HG03575 (cell line): ENCODE results near the gene NTSR1.

Experiments
- ATAC-seq: cut with Tn5 transposase; IDR thresholded peaks from one replicate; pipeline ENCODE4 v1.9.1; 2021; ENCODE audit not compliant: unreplicated experiment, insufficient number of reproducible peaks, low FRiP score; ENCODE audit errors: extremely low read depth

The NTSR1 gene

DNA sequence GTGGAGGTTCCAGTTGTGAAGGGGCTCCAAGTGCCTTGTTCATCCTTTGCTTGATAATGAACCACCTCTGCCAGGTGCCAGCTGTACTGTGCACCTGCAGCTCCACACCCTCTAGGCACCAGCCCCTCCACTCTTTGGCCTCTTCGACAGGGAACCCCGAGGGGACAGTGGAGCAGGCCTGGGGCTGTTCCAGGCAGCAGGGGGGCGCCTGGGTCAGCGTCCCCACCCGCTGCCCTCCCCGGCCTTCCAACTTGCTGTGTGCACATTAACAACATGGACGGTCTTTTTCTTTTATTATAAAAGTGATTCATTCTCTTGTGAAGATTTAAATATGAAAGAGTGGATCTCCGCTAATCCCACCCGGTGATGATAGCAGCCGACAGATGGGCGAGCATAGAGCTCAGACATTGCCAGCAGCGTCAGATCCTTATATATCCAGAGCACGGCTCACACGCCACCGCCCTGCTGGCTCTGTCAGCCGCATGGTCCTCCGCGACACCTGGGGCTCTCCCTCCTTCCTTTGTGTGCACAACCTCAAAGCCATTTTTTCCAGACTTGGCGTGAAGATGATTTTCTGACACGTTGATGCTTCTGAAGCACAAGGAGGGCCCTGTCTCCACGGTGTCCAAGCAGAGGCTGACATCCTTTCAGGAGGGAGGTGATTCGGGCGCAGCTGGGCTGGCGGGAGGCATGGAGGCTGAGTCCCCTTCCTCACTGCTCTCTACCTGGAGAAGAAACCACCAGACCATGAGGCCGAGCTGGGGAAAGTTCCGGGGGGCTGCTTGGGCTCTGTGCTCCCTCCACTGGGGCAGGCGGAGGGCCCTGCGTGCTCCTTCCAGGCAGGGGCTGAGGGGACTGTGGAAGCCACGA, 65.4 kb downstream of the NTSR1 start:
- no peak for ATAC-seq

DNA sequence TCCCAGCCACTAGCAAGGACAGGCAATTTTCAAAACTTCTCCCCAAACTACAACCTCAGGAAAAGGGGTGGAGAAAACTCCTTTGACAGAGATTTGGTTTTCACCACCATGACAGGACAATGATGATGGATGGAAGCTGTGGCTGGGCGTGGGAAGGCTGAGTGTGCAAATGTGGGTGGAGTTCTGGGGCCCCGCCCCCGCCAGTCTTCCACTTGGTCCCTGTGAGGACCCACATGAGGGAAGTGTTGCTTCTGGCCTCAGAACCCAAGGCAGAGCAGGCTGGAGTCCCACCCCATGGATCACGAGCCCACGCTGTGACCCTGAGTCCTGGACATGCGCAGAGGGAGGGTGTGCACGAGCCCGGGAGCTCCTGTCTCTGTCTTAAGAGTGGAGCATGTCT, 66.1 kb downstream of the NTSR1 start:
- ATAC-seq, result no peak

GRCh38 chr20:62775206-62775605, 66.6 kb downstream of the NTSR1 start:
- ATAC-seq, result no peak

- no peak for ATAC-seq
Measured at GRCh38 chr20:62776035-62776691, 67.5 kb downstream of the NTSR1 start.

DNA sequence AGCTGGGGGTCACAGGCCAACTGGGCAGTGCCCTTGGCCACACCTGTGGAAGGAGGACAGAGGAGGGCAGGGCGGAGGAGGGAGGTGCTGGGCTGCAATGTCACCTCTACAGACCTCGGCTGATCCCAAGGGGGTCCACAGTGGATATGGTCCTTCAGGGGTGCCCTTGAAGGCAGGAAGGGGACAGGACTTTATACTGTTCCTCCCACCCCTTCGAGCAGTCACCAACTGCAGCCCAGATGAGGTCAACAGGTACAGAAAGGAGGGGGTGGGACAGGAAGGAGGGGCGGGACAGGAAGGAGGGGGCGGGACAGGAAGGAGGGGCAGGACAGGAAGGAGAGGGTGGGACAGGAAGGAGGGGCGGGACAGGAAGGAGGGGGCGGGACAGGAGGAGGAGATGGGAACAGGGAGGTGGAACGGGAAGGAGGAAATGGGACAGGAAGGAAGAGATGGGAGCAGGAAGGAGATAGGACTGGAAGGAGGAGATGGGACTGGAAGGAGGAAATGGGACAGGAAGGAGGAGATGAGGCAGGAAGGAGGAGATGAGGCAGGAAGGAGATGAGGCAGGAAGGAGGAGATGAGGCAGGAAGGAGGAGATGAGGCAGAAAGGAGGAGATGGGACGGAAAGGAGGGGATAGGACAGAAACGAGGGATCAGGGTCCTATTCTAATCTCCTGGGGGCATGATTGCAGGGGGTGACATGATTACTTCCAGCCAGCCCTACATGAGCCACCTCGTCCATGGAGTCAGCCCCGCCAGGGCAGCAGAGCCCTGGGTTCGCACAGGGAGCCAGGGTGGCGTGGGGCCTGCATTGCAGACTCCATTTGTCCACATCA, 68.3 kb downstream of the NTSR1 start:
- no peak for ATAC-seq

GRCh38 chr20:62777528-62777830, 68.8 kb downstream of the NTSR1 start:
- no peak for ATAC-seq

DNA sequence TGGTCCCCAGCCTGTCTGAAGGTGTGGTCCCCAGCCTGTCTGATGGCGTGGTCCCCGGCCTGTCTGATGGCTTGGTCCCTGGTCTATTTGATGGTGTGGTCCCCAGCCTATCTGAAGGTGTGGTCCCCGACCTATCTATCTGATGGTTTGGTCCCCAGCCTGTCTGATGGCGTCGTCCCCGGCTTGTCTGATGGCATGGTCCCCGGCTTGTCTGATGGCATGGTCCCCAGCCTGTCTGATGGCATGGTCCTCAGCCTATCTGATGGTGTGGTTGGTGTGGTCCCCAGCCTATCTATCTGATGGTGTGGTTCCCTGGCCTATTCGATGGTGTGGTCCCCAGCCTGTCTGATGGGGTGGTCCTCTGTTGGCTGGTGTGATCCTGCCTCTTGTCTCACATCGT, 69.4 kb downstream of the NTSR1 start:
- ATAC-seq, result no peak

DNA sequence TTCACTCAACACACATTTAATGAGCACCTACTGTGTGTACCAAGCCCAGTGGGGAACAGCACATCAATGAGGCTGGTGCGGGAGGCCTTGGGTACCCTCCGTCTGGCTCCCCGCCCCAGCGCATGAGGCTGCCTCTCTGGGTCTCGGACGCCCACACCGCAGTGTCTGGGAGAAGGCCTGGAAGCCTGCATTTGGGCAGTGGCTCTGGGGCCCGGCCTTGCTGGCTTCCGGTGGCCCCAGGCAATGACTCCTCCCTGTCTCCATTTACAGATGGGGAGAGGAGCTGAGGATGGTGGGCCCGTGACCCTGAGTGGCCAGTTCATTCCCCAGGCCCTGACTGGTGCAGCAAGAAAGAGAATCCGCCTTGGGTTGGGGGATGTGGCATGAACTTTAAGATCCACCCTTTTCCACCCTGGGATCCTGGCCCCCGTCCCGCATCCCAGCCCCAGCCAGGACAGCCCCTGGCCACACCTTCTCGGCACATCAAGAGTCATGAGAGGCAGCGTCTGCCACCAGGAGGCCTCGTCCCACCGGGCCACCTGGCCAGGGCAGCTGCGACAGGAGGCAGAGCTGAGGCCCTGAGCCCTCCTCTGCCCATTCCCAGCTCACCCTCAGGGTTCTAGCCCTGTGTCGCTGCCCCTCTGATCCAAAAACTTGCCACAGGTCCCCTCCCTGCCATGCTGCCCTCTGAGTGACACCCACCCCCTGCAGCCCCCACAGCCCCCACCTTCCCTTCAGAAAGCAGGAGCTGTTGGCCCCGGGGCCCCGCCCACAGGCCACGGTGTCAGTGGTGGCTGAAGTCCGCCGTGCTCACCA, 70.2 kb downstream of the NTSR1 start:
- ATAC-seq, result no peak

DNA sequence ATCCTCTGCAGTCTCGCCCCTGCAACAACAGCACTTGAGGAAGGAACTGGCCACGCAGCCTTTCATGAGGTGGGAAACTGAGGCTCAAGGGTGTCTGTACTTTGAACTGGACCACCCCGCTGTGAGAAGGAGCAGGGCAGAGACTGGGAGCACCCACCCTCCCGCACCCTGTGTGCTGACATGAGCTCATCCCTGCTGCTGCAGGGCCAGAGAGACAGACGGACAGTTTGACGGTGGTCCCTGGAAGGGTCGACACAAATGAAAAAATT, 70.7 kb downstream of the NTSR1 start:
- ATAC-seq, result no peak

DNA sequence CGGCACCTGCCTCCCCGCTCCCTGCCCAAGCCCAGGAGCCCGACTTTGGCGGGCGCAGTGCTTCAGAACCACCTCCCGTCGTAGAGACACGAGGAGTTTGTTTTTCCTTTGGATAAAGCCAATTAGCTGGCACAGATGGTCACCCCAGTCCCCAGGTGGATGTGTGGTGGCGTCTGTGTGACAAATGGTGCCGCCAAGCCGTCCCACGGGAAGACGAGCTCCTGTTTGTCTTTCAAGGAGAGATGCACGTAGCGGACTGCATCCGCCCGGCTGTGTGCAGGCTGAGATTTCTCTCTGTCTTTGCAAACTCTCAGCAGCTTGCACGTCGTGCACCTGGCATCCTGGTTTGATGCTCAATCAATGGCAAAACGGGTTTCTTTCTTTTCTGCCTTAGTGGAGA, 71.6 kb downstream of the NTSR1 start:
- no peak for ATAC-seq

DNA sequence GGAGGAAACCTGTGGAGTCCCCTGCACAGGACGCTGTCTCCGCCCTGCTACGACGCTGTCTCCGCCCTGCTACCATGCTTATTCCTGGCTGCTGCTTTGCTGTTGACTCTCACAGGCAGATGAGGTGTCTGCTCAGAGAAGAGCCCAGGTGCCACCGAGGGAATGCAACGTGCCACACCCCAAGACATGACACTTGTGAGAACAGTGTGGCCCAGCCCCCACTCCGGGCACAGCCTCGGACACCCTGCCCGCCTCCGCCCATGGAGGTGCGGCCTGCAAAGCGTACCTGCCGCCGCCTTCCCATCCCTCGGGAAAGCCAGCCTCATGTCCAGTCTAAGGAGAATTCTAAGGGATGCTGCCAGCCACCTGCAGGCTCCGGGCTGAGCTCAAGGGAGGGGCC, 72.1 kb downstream of the NTSR1 start:
- no peak for ATAC-seq

- no peak for ATAC-seq
Measured at GRCh38 chr20:62782149-62782892, 73.7 kb downstream of the NTSR1 start.

- no peak for ATAC-seq
Measured at GRCh38 chr20:62782893-62783278, 74.2 kb downstream of the NTSR1 start.

DNA sequence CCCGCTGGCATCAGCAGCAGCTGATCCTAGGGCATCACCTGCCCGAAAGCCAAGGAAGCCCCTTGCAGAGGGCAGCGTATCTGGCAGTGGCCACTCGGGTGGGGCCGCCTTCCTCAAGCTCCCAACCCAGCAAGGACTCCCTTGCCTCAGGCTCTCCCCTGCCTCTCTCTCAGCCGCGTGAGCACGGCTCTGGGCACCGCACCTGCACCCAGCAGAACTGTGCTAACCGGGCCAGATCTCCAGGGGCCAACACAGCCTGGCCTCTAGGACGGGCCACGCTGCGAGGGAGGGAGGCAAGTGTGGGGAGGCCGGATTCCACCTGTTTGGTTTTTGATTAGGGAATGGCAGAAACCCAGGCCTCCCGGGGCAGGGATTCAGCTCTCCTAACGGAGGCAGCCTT, 75.9 kb downstream of the NTSR1 start:
- ATAC-seq, result no peak

GRCh38 chr20:62785393-62785792, 76.8 kb downstream of the NTSR1 start:
- ATAC-seq, result no peak

GRCh38 chr20:62786157-62786556, 77.5 kb downstream of the NTSR1 start:
- ATAC-seq, result no peak

DNA sequence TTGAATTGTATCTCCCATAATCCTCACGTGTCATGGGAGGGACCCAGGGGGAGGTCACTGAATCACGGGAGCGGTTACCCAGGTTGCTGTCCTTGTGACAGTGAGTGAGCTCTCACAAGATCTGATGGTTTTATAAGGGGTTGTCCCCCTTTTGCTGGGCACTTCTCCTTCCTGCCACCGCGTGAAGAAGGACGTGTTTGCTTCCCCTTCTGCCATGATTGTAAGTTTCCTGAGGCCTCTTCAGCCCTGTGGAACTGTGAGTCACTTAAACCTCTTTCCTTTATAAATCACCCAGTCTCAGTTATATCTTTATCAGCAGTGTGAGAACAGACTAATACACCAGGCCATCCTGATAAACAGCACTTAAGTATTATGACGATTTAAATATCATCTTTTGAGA, 78.7 kb downstream of the NTSR1 start:
- no peak for ATAC-seq

DNA sequence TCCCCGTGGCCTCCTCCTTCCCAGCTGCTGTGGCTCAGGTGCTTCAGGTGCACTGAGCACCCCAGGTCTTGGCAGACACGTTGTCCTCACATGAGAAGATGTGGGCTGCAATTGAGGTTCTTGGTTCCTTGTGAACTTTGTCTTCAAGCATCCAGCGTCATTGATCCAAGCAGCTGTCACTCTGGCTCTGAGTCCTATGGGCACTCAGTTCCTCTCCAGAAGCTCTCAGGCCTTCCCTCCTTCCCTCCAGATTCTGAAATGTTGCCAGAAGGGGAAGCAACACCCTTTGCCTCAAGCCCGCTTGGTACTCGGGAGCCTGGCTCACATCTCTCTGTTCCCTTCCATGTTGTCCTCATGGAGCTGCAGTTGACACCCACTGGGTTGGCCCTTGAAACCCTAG, 79.2 kb downstream of the NTSR1 start:
- no peak for ATAC-seq

DNA sequence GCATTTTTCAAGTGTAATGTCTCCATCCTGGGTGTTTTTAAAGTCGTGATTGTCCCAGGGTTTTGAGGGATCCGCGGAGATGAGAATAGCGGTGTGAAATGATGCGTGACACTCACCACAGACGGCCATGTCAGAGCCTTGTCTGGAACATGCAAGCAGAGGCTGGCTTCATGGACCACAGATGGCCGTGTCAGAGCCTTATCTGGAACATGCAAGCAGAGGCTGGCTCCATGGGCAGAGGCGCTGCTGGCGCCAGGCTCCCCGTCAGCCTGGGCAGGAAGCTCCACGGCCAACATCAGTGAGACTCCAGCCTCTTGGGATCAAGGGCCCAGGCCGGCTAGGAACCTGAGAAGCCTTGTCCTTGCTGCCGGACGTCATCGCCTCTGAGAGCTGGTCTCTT, 80.0 kb downstream of the NTSR1 start:
- no peak for ATAC-seq
